Fibroblast of skin of scalp (primary cell): Measurements from ENCODE around the gene DKK2.
"Not testable (repeated sequence)": the region's sequence is repeated elsewhere in the genome, so short reads cannot be mapped to it uniquely, and the experiment has no call there.

Experiments
- DNase-seq: peaks from one replicate; pipeline ENCODE4 v3.0.0-alpha.2; 2013

The DKK2 gene

GRCh38 chr4:106909486-106910188 lies 126.5 kb downstream of the DKK2 start:
- DNase-seq: no peak

- DNase-seq: not testable (repeated sequence)
Measured at GRCh38 chr4:106908049-106908448, 128.1 kb downstream of the DKK2 start.

- no peak for DNase-seq
Measured at GRCh38 chr4:106907216-106907615, 128.9 kb downstream of the DKK2 start.

- no peak for DNase-seq
Measured at GRCh38 chr4:106906728-106907127, 129.4 kb downstream of the DKK2 start.

GRCh38 chr4:106898621-106899230 lies 137.4 kb downstream of the DKK2 start:
- peak; percentile 72 for DNase-seq

GRCh38 chr4:106893903-106894302 lies 142.2 kb downstream of the DKK2 start:
- DNase-seq: no peak

- DNase-seq: no peak
Measured at GRCh38 chr4:106893395-106893881, 142.7 kb downstream of the DKK2 start.

GRCh38 chr4:106892786-106893185 lies 143.3 kb downstream of the DKK2 start:
- DNase-seq: no peak

- no peak for DNase-seq
Measured at GRCh38 chr4:106875340-106875739, 160.8 kb downstream of the DKK2 start.
